ENCODE results near the gene ACTC1.

Gene ACTC1

GRCh38 chr15:34755419-34755773 is 40.0 kb downstream of the ACTC1 start:
- no peak for DNase-seq

GRCh38 chr15:34754674-34755418 is 40.5 kb downstream of the ACTC1 start, which contains the start of gene GJD2:
GJD2 (minus strand) TSS chr15:34754998; CDS start chr15:34754488, 510 bp downstream.
- DNase-seq, result no peak

- no peak for DNase-seq
Observed at GRCh38 chr15:34754171-34754601, 41.2 kb downstream of the ACTC1 start.

- no peak for DNase-seq
Observed at GRCh38 chr15:34753236-34753894, 42.0 kb downstream of the ACTC1 start.

- no peak for DNase-seq
Observed at GRCh38 chr15:34749691-34750090, 45.7 kb downstream of the ACTC1 start.
